ENCODE measurements around the gene AJM1.
"Not testable (repeated sequence)": the region's sequence is repeated elsewhere in the genome, so short reads cannot be mapped to it uniquely, and the experiment has no call there.

The AJM1 gene

GRCh38 chr9:136856541-136857141 is 14.4 kb downstream of the AJM1 start:
- peak; percentile 19 for DNase-seq

DNA sequence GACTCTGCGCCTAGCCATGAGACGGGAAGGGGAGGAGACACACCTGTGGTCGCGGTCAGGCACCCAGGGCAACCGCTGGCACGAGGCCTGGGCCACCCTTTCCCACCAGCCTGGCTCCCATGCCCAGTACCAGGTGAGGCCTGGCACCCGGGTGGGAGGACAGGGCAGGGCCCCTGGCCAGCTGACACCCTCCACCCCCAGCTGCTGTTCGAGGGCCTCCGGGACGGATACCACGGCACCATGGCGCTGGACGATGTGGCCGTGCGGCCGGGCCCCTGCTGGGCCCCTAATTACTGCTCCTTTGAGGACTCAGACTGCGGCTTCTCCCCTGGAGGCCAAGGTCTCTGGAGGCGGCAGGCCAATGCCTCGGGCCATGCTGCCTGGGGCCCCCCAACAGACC is 14.9 kb downstream of the AJM1 start:
- peak; percentile 17 for DNase-seq

DNA sequence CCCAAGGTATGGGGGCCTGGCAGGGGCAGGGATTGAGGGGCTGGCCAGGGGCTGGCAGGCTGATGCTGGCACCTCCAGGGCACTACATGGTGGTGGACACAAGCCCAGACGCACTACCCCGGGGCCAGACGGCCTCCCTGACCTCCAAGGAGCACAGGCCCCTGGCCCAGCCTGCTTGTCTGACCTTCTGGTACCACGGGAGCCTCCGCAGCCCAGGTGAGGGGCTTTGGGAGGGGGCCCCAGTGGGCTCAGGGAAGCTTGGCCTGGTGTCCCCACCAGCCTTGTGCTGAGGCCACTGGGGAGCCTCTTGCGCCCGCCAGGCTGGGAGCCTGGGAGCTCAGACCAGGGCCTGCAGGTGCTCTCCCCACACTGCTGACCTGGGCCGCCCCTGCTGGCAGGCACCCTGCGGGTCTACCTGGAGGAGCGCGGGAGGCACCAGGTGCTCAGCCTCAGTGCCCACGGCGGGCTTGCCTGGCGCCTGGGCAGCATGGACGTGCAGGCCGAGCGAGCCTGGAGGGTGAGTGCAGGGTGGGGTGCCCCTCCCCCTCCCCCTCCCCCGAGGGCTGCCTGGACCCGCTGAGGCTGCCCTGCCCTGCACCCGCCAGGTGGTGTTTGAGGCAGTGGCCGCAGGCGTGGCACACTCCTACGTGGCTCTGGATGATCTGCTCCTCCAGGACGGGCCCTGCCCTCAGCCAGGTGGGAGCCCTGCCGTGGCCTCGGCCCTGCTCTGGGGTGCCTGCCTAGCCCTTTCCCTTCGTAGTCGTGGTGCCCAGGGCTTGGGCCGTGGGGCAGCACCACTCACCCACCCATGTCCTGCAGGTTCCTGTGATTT is 15.5 kb downstream of the AJM1 start:
- DNase-seq = peak; percentile 20

- no peak for DNase-seq
Measured at GRCh38 chr9:136858452-136858843, 16.2 kb downstream of the AJM1 start.

DNA sequence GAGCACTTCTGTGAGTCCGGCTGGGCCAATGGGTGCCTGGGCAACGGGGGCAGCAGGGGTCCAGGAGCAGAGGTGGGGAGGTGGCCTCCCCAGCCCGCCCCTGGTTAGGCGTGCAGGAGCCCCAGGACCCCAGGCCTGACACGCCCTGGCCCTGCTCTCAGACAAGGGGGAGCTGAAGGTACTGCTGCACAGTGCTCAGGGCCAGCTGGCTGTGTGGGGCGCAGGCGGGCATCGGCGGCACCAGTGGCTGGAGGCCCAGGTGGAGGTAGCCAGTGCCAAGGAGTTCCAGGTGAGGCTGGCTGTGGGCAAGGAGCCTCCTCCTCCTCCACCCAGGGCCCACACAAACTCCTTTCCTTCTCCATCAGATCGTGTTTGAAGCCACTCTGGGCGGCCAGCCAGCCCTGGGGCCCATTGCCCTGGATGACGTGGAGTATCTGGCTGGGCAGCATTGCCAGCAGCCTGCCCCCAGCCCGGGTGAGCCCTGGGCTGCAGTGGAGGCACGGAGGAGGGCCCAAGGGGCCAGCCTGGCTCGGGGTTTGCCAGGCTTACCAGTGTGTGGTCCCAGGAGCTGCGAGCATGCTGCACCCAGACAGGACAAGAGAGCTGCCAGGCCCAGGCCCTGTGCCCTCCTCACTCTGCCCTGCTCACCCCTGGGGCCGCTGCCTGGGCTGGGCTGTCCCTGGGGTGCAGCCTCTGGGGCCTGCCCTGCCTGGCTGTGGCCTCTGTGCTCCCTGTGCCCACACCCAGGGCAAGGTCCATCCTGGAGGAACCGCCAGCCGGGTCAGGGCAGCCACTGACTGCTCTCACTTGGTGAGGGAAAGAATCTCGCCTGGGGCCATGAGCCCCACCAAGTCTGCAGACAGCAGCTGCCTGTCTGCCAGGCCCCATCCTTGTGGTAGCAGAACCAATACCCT is 16.8 kb downstream of the AJM1 start:
- peak; percentile 21 for DNase-seq

DNA sequence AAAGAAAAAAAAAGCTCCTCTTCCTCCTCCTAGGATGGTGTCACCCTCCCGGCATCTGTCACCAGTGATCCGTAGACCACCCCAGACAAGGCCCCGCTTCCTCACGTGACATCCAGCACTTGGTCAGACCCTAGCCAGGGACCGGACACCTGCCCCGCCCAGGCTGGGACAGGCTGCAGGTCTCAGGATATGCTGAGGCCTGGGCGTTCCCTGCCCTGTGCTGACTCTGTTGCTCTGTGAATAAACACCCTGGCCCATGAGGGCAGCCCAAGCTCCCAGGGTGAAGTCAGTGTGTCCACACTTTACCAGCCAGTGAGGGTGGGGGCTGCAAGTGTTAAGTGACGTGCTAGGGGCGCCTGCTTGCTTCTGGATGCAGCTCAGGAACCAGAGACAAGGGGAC is 18.3 kb downstream of the AJM1 start:
- peak; percentile 17 for DNase-seq

- DNase-seq = peak; percentile 12
Measured at GRCh38 chr9:136860933-136861873, 18.9 kb downstream of the AJM1 start.

DNA sequence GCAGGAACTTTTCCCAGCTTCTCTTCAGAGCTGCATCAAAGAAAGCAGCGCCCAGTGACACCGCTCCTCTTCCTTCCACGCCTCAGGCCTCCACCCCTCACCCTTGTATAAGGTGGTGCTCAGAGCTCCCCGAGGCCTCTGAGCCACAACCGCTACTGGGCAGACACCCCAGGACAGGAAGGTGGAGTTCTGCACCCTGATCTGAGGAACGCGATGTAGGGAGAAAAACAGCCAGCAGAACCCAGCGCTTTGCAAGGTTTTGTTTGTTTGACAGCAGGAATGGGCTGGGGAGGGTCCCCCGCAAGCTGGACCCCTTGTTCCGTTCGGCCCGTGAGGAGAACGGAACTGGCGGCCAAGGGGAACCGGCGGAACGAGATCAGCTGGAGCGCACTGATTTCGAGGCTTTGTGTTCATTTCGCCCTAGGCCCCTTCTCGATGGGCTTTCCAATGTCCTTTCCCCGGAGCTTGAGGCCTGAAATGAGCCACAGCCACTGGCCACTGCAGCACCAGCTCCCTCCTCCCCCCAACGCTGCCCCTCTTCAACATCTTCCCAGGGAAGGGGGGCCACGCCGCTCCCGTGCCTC is 19.7 kb downstream of the AJM1 start:
- no peak for DNase-seq

DNA sequence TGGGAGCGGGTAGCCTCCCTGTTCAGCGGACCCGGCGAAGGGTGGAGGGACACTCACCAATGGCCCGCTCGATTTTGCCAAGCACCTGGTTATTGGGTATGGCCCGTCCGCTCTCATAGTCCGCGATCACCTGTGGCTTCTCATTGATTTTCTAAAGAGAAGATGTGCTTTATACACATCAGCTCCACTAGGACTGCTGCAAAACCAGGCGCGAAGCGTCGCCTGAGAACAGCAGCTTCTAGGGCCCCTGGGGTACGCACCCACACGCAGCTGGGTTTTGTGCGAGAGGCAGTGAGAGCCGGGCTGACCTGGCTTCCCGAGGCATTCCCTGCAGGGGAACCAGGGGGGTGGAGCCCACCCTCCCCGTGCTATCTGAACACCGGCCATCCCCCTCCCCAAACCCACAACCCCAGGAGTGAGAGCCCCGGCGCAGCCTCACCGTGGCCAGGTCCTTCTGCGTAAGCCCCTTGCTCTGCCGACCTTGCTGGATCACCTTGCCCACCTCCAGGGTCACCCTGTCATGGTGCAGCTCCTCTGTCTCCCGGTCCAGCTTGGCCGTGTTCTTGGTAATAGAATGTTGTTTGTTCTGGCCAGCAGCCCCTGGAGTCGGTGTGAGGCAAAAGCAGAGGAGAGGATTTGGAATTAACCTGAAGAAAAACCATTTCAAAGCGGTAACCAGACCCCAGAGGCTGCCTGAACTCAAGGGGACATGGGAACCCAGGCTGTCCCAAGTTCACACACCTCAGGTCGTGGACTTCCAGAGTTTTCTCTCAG is 20.8 kb downstream of the AJM1 start:
- DNase-seq = no peak

- DNase-seq = no peak
Measured at GRCh38 chr9:136863623-136864273, 21.5 kb downstream of the AJM1 start.

GRCh38 chr9:136865041-136865767 is 22.9 kb downstream of the AJM1 start:
- peak; percentile 19 for DNase-seq

DNA sequence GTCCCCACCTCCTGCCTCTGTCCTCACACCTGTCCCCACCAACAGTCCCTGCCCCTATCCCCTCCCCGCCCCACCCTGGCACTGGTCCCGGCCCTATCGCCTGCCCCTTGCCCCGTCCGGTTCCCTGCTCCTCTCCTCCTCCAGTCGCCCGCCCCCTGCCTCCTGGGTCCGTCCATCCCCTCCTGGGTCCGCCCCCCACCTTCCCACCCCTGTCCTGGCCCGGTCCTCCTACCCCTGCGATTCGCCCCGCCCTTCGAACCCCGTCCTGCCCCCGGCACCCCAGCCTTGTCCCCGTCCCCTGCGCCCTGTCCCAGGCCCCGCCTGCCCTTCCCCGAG is 23.5 kb downstream of the AJM1 start:
- no peak for DNase-seq

DNA sequence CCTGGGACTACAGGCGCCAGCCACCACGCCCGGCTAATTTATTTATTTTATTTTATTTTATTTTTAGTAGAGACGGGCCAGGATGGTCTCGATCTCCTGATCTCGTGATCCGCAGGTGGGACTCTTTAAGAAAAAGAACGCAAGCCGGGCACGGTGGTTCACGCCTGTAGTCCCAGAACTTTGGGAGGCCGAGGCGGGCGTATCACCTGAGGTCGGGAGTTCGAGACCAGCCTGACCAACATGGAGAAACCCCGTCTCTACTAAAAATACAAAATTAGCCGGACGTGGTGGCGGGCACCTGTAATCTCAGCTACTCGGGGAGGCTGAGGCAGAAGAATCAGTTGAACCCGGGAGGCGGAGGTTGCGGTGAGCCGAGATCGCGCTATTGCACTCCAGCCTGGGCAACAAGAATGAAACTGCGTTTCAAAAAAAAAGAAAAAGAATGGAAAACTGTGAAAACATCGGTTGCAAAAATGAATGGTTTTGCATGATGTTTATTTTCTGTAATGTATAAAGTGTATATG is 24.7 kb downstream of the AJM1 start:
- not testable (repeated sequence) for DNase-seq

GRCh38 chr9:136867480-136867879 is 25.2 kb downstream of the AJM1 start:
- DNase-seq = no peak

GRCh38 chr9:136867917-136868316 is 25.6 kb downstream of the AJM1 start:
- no peak for DNase-seq

DNA sequence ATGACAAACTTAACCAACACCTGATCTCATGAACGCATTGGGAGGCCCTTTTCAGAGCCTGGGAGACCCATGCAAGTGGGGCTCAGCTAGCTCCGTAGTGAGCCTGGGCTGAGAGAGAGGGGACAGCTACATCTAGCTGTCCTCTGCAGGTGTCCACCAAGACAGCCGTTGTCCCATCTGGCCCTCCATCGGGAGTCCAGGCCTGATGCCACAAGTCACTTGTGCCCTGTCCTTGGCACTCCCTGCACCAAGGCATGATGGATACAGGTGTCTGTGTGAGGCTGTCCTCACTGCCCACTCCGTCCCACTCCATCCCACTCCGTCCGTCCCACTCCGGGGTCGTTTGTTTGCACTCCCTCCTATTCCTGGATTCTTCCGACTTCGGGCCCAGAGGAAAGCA is 26.4 kb downstream of the AJM1 start:
- no peak for DNase-seq

GRCh38 chr9:136869611-136870010 is 27.3 kb downstream of the AJM1 start:
- not testable (repeated sequence) for DNase-seq

DNA sequence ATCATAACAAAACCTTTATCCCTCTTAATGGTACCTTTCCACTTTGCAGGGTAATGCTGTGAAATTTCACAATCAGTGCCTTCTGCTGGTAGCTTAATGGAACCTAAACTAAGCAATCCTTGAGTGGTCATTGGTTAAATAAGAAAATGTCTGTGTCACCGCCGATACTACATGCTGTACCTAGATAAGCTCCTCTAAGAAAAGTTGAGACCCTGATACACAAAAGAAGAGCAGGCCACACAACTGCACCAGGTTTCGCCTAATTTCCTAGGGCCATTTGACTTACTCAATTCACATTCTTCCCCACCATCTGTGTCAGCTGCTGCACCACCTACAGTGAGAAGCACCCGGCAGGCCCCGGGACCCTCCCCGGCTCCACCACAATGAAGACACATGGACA is 32.9 kb downstream of the AJM1 start:
- DNase-seq = no peak

GRCh38 chr9:136876476-136876875 is 34.2 kb downstream of the AJM1 start:
- DNase-seq = no peak

DNA sequence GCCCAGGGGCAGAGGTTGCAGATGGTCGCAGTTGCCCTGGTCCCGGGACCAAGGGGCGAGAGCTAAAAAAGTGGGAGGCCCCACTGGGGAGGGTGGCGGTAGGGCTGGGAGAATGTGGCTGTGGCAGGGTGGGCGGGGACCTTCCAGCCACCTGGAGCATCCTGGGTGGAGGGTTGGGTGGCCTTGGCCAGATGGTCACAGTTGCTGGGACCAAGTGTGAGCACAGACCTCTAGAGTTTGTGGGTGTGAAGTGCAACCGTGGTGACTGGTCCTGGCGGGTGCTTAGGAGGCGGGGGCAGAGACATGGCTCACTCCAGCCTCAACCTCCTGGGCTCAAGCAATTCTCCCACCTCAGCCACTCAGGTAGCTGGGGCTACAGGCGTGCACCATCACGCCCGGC is 38.4 kb downstream of the AJM1 start:
- no peak for DNase-seq

Data from activated T-cell treated with anti-CD3 and anti-CD28 coated beads, Interleukin-2, amount 50 U/mL, for 1 hour (primary cell).